HEK293 (cell line): ENCODE data around the gene ATP2A3.

Experiments
- CTCF ChIP-seq: fragments of 450-650 bp; formaldehyde crosslinking; IDR thresholded peaks from 2 replicates; pipeline ENCODE4 v1.5.1; 2016; ENCODE audit warnings: missing biosample characterization, missing genetic modification characterization
- EGR2 ChIP-seq: fragments of 450-650 bp; formaldehyde crosslinking; IDR thresholded peaks from 2 replicates; pipeline ENCODE4 v1.5.1; 2016; ENCODE audit warnings: low read depth, missing biosample characterization, missing genetic modification characterization
- GFI1B ChIP-seq: fragments of 450-650 bp; formaldehyde crosslinking; IDR thresholded peaks from 2 replicates; pipeline ENCODE4 v1.5.1; 2016; ENCODE audit warnings: missing biosample characterization, missing genetic modification characterization
- GLI4 ChIP-seq: fragments of 450-650 bp; formaldehyde crosslinking; IDR thresholded peaks from 2 replicates; pipeline ENCODE4 v1.5.1; 2016; ENCODE audit warnings: missing biosample characterization, missing genetic modification characterization
- GLIS1 ChIP-seq: fragments of 450-650 bp; formaldehyde crosslinking; IDR thresholded peaks from 2 replicates; pipeline ENCODE4 v1.5.1; 2016; ENCODE audit warnings: missing biosample characterization, missing genetic modification characterization
- IKZF3 ChIP-seq: fragments of 450-650 bp; IDR thresholded peaks from 2 replicates; pipeline ENCODE4 v1.5.0; 2018; ENCODE audit warnings: missing biosample characterization, mild to moderate bottlenecking, missing genetic modification characterization, moderate library complexity
- KLF1 ChIP-seq: fragments of 450-650 bp; formaldehyde crosslinking; IDR thresholded peaks from 2 replicates; pipeline ENCODE4 v1.5.1; 2016; ENCODE audit warnings: missing biosample characterization, missing genetic modification characterization
- KLF16 ChIP-seq: fragments of 450-650 bp; formaldehyde crosslinking; IDR thresholded peaks from 2 replicates; pipeline ENCODE4 v1.5.1; 2017; ENCODE audit warnings: missing biosample characterization, missing genetic modification characterization
- KLF17 ChIP-seq: fragments of 450-650 bp; formaldehyde crosslinking; IDR thresholded peaks from 2 replicates; pipeline ENCODE4 v1.5.1; 2016; ENCODE audit warnings: missing biosample characterization, missing genetic modification characterization
- PATZ1 ChIP-seq: fragments of 450-650 bp; formaldehyde crosslinking; IDR thresholded peaks from 2 replicates; pipeline ENCODE4 v1.5.1; 2016; ENCODE audit warnings: missing biosample characterization, missing genetic modification characterization
- SP7 ChIP-seq: fragments of 450-650 bp; formaldehyde crosslinking; IDR thresholded peaks from 2 replicates; pipeline ENCODE4 v1.5.1; 2016; ENCODE audit warnings: missing biosample characterization, missing genetic modification characterization
- WT1 ChIP-seq: fragments of 450-650 bp; formaldehyde crosslinking; IDR thresholded peaks from 2 replicates; pipeline ENCODE4 v1.5.1; 2016; ENCODE audit warnings: missing biosample characterization, missing genetic modification characterization
- ZBTB26 ChIP-seq: fragments of 450-650 bp; formaldehyde crosslinking; optimal IDR thresholded peaks from 2 replicates; pipeline ENCODE3; 2016; ENCODE audit warnings: missing biosample characterization, mild to moderate bottlenecking, missing genetic modification characterization
- ZBTB48 ChIP-seq: fragments of 450-650 bp; formaldehyde crosslinking; IDR thresholded peaks from 2 replicates; pipeline ENCODE4 v1.5.1; 2016; ENCODE audit warnings: missing biosample characterization, missing genetic modification characterization
- ZFHX2 ChIP-seq: fragments of 450-650 bp; formaldehyde crosslinking; conservative IDR thresholded peaks from 2 replicates; pipeline ENCODE4 v1.5.1; 2016; ENCODE audit warnings: missing biosample characterization, missing genetic modification characterization
- ZFP69B ChIP-seq: fragments of 450-650 bp; formaldehyde crosslinking; IDR thresholded peaks from 2 replicates; pipeline ENCODE4 v1.5.1; 2016; ENCODE audit warnings: missing biosample characterization, missing genetic modification characterization
- ZNF112 ChIP-seq: fragments of 450-650 bp; formaldehyde crosslinking; IDR thresholded peaks from 2 replicates; pipeline ENCODE4 v1.5.0; 2017; ENCODE audit warnings: missing biosample characterization, missing genetic modification characterization
- ZNF121 ChIP-seq: fragments of 450-650 bp; formaldehyde crosslinking; IDR thresholded peaks from 2 replicates; pipeline ENCODE4 v1.5.1; 2016; ENCODE audit warnings: missing biosample characterization, missing genetic modification characterization
- ZNF274 ChIP-seq, 2 experiments: fragments of 200-500 bp in 1 of 2; fragments of 450-650 bp in 1 of 2; sonication (Bioruptor generic) in 1 of 2; formaldehyde crosslinking in 1 of 2; IDR thresholded peaks; 2 replicates each; pipeline versions ENCODE4 v1.5.1 to v1.6.1; 2014 to 2016; ENCODE audit warnings: borderline replicate concordance in 1 of 2, inconsistent platforms in 1 of 2, low read length in 1 of 2, missing biosample characterization in 1 of 2, missing genetic modification characterization in 1 of 2
- ZNF324 ChIP-seq: fragments of 450-650 bp; formaldehyde crosslinking; IDR thresholded peaks from 2 replicates; pipeline ENCODE4 v1.5.1; 2016; ENCODE audit warnings: missing biosample characterization, missing genetic modification characterization
- ZNF335 ChIP-seq: fragments of 450-650 bp; formaldehyde crosslinking; conservative IDR thresholded peaks from 2 replicates; pipeline ENCODE4 v1.5.1; 2016; ENCODE audit warnings: missing biosample characterization, missing genetic modification characterization
- ZNF391 ChIP-seq: fragments of 450-650 bp; formaldehyde crosslinking; IDR thresholded peaks from 2 replicates; pipeline ENCODE4 v1.5.1; 2016; ENCODE audit warnings: low read depth, missing biosample characterization, missing genetic modification characterization, borderline replicate concordance
- ZNF398 ChIP-seq: fragments of 450-650 bp; formaldehyde crosslinking; IDR thresholded peaks from 2 replicates; pipeline ENCODE4 v1.5.1; 2017; ENCODE audit warnings: missing biosample characterization, missing genetic modification characterization
- ZNF416 ChIP-seq: fragments of 450-650 bp; formaldehyde crosslinking; IDR thresholded peaks from 2 replicates; pipeline ENCODE4 v1.5.1; 2016; ENCODE audit warnings: missing biosample characterization, missing genetic modification characterization
- ZNF423 ChIP-seq: fragments of 450-650 bp; formaldehyde crosslinking; IDR thresholded peaks from 2 replicates; pipeline ENCODE4 v1.5.1; 2016; ENCODE audit warnings: missing biosample characterization, missing genetic modification characterization
- ZNF513 ChIP-seq: fragments of 450-650 bp; IDR thresholded peaks from 2 replicates; pipeline ENCODE4 v1.5.1; 2018; ENCODE audit warnings: missing biosample characterization, missing genetic modification characterization
- ZNF530 ChIP-seq: fragments of 450-650 bp; formaldehyde crosslinking; IDR thresholded peaks from 2 replicates; pipeline ENCODE4 v1.5.1; 2016; ENCODE audit warnings: low read depth, missing biosample characterization, missing genetic modification characterization
- ZNF561 ChIP-seq: fragments of 450-650 bp; IDR thresholded peaks from 2 replicates; pipeline ENCODE4 v1.5.1; 2018; ENCODE audit warnings: missing biosample characterization, missing genetic modification characterization, borderline replicate concordance
- ZNF610 ChIP-seq: fragments of 450-650 bp; formaldehyde crosslinking; IDR thresholded peaks from 2 replicates; pipeline ENCODE4 v1.5.1; 2016; ENCODE audit warnings: missing biosample characterization, missing genetic modification characterization, borderline replicate concordance
- ZSCAN16 ChIP-seq: fragments of 450-650 bp; formaldehyde crosslinking; IDR thresholded peaks from 2 replicates; pipeline ENCODE4 v1.5.1; 2016; ENCODE audit warnings: missing biosample characterization, missing genetic modification characterization

ATP2A3 gene

GRCh38 chr17:3893003-3893719 lies 71.1 kb downstream of the ATP2A3 start, which contains the start of gene CAMKK1 (continued):
- TF ChIP-seq PATZ1 (tag by site-specific recombination) (peak; percentile 98), ZNF423 (tag by site-specific recombination) (peak; percentile 80; the same call in 1 of the 2 replicates), ZNF513 (tag by site-specific recombination) (peak; percentile 68), ZNF561 (tag by site-specific recombination) (peak; percentile 96), KLF17 (peak; percentile 91), KLF16 (tag by site-specific recombination) (peak; percentile 85), GFI1B (tag by site-specific recombination) (no peak), ZNF112 (no peak), WT1 (tag by site-specific recombination) (peak; percentile 65), KLF1 (tag by site-specific recombination) (peak; percentile 91), GLI4 (tag by site-specific recombination) (peak; percentile 100), EGR2 (tag by site-specific recombination) (peak; percentile 81), ZNF274 (IDR thresholded peaks at IDR 0.05; ENCODE audit: low read length) (no peak), ZNF274 (tag by site-specific recombination; IDR thresholded peaks at IDR 0.05; ENCODE audit: borderline replicate concordance) (no peak), ZNF391 (tag by site-specific recombination) (0 out of 2 replicates have a peak, but pooled peaks have one; percentile 41), ZNF398 (tag by site-specific recombination) (peak; percentile 57), IKZF3 (tag by site-specific recombination) (0 out of 2 replicates have a peak, but pooled peaks have one; percentile 25), ZNF416 (tag by site-specific recombination) (no peak), ZNF335 (tag by site-specific recombination) (peak; percentile 71; the same call in 1 of the 2 replicates), ZBTB26 (tag by site-specific recombination) (peak; percentile 56), CTCF (tag by site-specific recombination) (peak; percentile 30; the same call in 1 of the 2 replicates), ZSCAN16 (tag by site-specific recombination) (0 out of 2 replicates have a peak, but pooled peaks have one; percentile 41), ZFP69B (tag by site-specific recombination) (peak; percentile 77), SP7 (tag by site-specific recombination) (peak; percentile 73), ZNF324 (tag by site-specific recombination) (peak; percentile 47; the same call in 1 of the 2 replicates), ZNF530 (tag by site-specific recombination) (no peak), ZNF121 (tag by site-specific recombination) (peak; percentile 35; the same call in 1 of the 2 replicates), ZBTB48 (tag by site-specific recombination) (peak; percentile 96), ZNF610 (tag by site-specific recombination) (0 out of 2 replicates have a peak, but pooled peaks have one; percentile 49), ZFHX2 (tag by site-specific recombination) (peak; percentile 92), GLIS1 (tag by site-specific recombination) (peak; percentile 94)
